Activated B cell treated with CpG ODN at 0.5 μM for 24 hours (primary cell): ENCODE measurements around the gene CHD3. TPM values are rescaled to one million over a fixed set of nuclear protein-coding genes. Genes with fewer than 3 reads are reported as not detected.
A peak's percentile ranks its signal among the peaks of the same experiment; 100 is the strongest.

ENCODE experiments used
- ATAC-seq: fragments of 200-7000 bp; cut with Tn5 transposase; one replicate; pipeline ENCODE4 v1.10.0; 2021; ENCODE audit warnings: low read depth, mild to moderate bottlenecking, moderate library complexity
- CTCF ChIA-PET: fragments of 350-600 bp; sonication (Branson Sonifier 250); formaldehyde crosslinking; loops from one replicate; lab custom pipeline; 2021; ENCODE audit warnings: antibody characterized with exemption; lab: Charles Lee
- POLR2A ChIA-PET: fragments of 350-600 bp; sonication (Branson Sonifier 250); formaldehyde crosslinking; loops from one replicate; lab custom pipeline; 2021; ENCODE audit warnings: antibody characterized with exemption; lab: Charles Lee
- DNase-seq: peaks from one replicate; pipeline ENCODE4 v3.0.0; 2022
- H3K27ac Mint-ChIP-seq: one replicate; pipeline ENCODE4 v1.8.0; 2020; ENCODE audit warnings: mixed read lengths
- H3K27me3 Mint-ChIP-seq: one replicate; pipeline ENCODE4 v1.8.0; 2021; ENCODE audit warnings: mixed read lengths
- H3K36me3 Mint-ChIP-seq: one replicate; pipeline ENCODE4 v1.8.0; 2021; ENCODE audit warnings: low read depth, mixed read lengths
- H3K4me1 Mint-ChIP-seq: one replicate; pipeline ENCODE4 v1.8.0; 2021; ENCODE audit warnings: mixed read lengths
- H3K4me3 Mint-ChIP-seq: one replicate; pipeline ENCODE4 v1.8.0; 2020; ENCODE audit warnings: mild to moderate bottlenecking, mixed read lengths
- H3K9me3 Mint-ChIP-seq: one replicate; pipeline ENCODE4 v1.8.0; 2020; ENCODE audit warnings: mixed read lengths
- CTCF ChIP-seq: fragments of 200-600 bp; IDR thresholded peaks from one replicate; pipeline ENCODE4 v1.8.0; 2022; ENCODE audit warnings: antibody characterized with exemption, mild to moderate bottlenecking
- intact Hi-C: fragments of 100-400 bp; cut with micrococcal nuclease; formaldehyde crosslinking; loops from one replicate; pipeline ENCODE4 v1.15.1; 2024
- total RNA-seq: library from RNA; stranded (reverse); gene quantifications from 2 replicates; pipeline ENCODE4 v1.2.3, GENCODE V29; 2022

The CHD3 gene
- total RNA-seq, 1 donor from 2014 or later, result 109 TPM

- ChIA-PET POLR2A (interaction anchor here (0.6 to 1.3 kb wide), 2 partner anchors 10 to 63 kb away, joined by 3 to 5 read pairs; partner anchors contain the start of gene CNTROB), CTCF (interaction anchor here (0.9 to 1.9 kb wide), 2 partner anchors 67 to 135 kb away, joined by 3 to 9 read pairs; no protein-coding TSS in a partner anchor)
- peak overlapping the region; percentile 82 for H3K4me3 Mint-ChIP-seq
- no peaks in the 10 kb centered on the region for H3K36me3 Mint-ChIP-seq
- H3K27ac Mint-ChIP-seq, result peak overlapping the region; percentile 80
- no peaks in the 10 kb centered on the region for H3K9me3 Mint-ChIP-seq
- peak; percentile 25 for ATAC-seq
- intact Hi-C loops, result loop anchor here (1.0 kb wide), 2 partner anchors 10 to 12 kb away; partner anchors contain the start of gene CNTROB
- H3K27me3 Mint-ChIP-seq, result no peaks in the 10 kb centered on the region
- peaks cover 19% of the 10 kb centered on the region for H3K4me1 Mint-ChIP-seq
- DNase-seq, result no peak
- TF ChIP-seq CTCF, result no peak
Measured at GRCh38 chr17:7922269-7922844, 33.8 kb downstream of the CHD3 start.

GRCh38 chr17:7922845-7923628 is 34.4 kb downstream of the CHD3 start:
- Mint-ChIP-seq H3K4me3 (peak overlapping the region; percentile 82), H3K36me3 (peaks cover 3% of the 10 kb centered on the region)
- intact Hi-C loops, result loop anchor here (1.0 kb wide), 3 partner anchors 8 to 13 kb away; partner anchors contain the start of gene CNTROB

DNA sequence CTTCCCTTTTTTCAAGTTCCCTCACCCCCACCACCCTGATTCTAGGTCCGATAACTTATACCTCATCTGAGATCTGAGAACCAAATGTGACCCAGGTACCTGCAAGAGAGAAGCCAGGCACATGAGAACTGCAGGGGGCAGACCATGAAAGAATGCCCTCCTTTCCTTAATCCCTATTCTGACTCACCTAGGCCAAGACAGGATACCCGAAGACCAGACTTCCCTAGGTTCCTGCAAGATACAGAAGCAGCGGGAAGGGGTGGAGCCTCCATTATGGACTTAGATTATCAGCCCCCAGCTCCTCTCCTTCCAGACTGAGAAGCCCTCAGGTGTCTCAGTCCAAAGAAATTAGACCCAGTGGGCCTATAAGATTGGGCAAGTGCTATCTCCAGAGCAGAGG is 39.0 kb downstream of the CHD3 start:
- DNase-seq (no peak), ATAC-seq (no peak)
- intact Hi-C loops, result no loop called here
- Mint-ChIP-seq H3K27me3 (no peaks in the 10 kb centered on the region), H3K4me1 (peaks cover 38% of the 10 kb centered on the region), H3K27ac (no peak overlapping the region), H3K9me3 (no peaks in the 10 kb centered on the region), H3K36me3 (peaks cover 25% of the 10 kb centered on the region), H3K4me3 (no peak overlapping the region)
- no peak for TF ChIP-seq CTCF
- POLR2A ChIA-PET, result interaction anchor here (3.0 kb wide), 1 partner anchor 12 kb away, joined by 11 read pairs; the partner anchor contains the start of gene RNF227
- CTCF ChIA-PET, result no interaction called here

More at GRCh38 chr17:7922845-7923628, 34.4 kb downstream of the CHD3 start:
- ChIA-PET POLR2A (interaction anchor here (0.5 to 1.3 kb wide), 2 partner anchors 10 to 707 kb away, joined by 3 to 5 read pairs; partner anchors contain the start of genes CNTROB and MYH10), CTCF (interaction anchor here (1.9 kb wide), 1 partner anchor 67 kb away, joined by 9 read pairs; no protein-coding TSS in a partner anchor)
- peak overlapping the region; percentile 80 for H3K27ac Mint-ChIP-seq
- H3K27me3 Mint-ChIP-seq, result no peaks in the 10 kb centered on the region
- no peak for TF ChIP-seq CTCF
- H3K9me3 Mint-ChIP-seq, result no peaks in the 10 kb centered on the region
- DNase-seq, result peak; percentile 71
- ATAC-seq, result peak; percentile 98
- H3K4me1 Mint-ChIP-seq, result peaks cover 19% of the 10 kb centered on the region

GRCh38 chr17:7929158-7930023 is 40.8 kb downstream of the CHD3 start, which contains the start of gene KCNAB3:
Gene KCNAB3, minus strand, starts transcription at chr17:7929856. Its CDS starts 421 bp downstream, at chr17:7929435.
- no peaks in the 10 kb centered on the region for H3K9me3 Mint-ChIP-seq
- ChIA-PET POLR2A (interaction anchor here (0.7 to 1.5 kb wide), 3 partner anchors 11 to 87 kb away, joined by 3 to 7 read pairs (median 3); partner anchors contain the start of gene RNF227), CTCF (no interaction called here)
- peak; percentile 47 for DNase-seq
- H3K4me3 Mint-ChIP-seq, result peak within 1 kb of the TSS; percentile 97
- no peak for TF ChIP-seq CTCF
- intact Hi-C loops, result loop anchor here (5.0 kb wide), 1 partner anchor 358 kb away; the partner anchor contains the start of gene RANGRF
- H3K27me3 Mint-ChIP-seq, result no peaks in the 10 kb centered on the region
- H3K36me3 Mint-ChIP-seq, result peaks cover 25% of the 10 kb centered on the region
- H3K27ac Mint-ChIP-seq, result no peak within 1 kb of the TSS
- peaks cover 45% of the 10 kb centered on the region for H3K4me1 Mint-ChIP-seq
- ATAC-seq, result no peak
